Stomach (tissue), 4 donors: ENCODE measurements around the gene SC5D.

Source experiments
- CTCF ChIP-seq, 7 experiments: fragments of 450-650 bp in 4 of 7; fragments of 200-600 bp in 3 of 7; sonication (generic) in 3 of 7; IDR thresholded peaks; one replicate each; pipeline ENCODE4 v1.5.1; 2016 to 2019; ENCODE audit warnings: antibody characterized with exemption in 7 of 7, control low read depth in 2 of 7, mild to moderate bottlenecking in 1 of 7
- EP300 ChIP-seq: sonication (generic); formaldehyde crosslinking; IDR thresholded peaks from one replicate; pipeline ENCODE4 v1.6.1; 2017; ENCODE audit warnings: antibody characterized with exemption

GRCh38 chr11:121299417-121299816 lies 6.8 kb downstream of the SC5D start:
- TF ChIP-seq CTCF (IDR thresholded peaks at IDR 0.05) (no peak), EP300 (no peak)
